ENCODE measurements around the gene PIK3C2G. TPM values are rescaled to one million over a fixed set of nuclear protein-coding genes. Genes with fewer than 3 reads are reported as not detected.

Gene PIK3C2G
- total RNA-seq, 1 experiment from 2014 or later = not detected

GRCh38 chr12:18302809-18303430, 41.6 kb downstream of the PIK3C2G start:
- BruUV-seq (replicated peaks) = no TSS peak
- TF ChIP-seq CTCF (conservative IDR thresholded peaks at IDR 0.05; ENCODE audit: low read depth, low read length) = no peak
- no peak for TF ChIP-seq EZH2 (IDR thresholded peaks at IDR 0.05; ENCODE audit: borderline replicate concordance, low read depth, low read length, poor library complexity, severe bottlenecking)
- Histone ChIP-seq H3K27me3 (replicated peaks; ENCODE audit: insufficient read depth, low read depth, low read length, poor library complexity) (no peaks in the 10 kb centered on the region), H3K36me3 (ENCODE audit: insufficient read depth, low read length, poor library complexity, severe bottlenecking) (no peaks in the 10 kb centered on the region), H3K9me3 (ENCODE audit: low read depth, low read length, poor library complexity, severe bottlenecking) (no peaks in the 10 kb centered on the region), H3K4me1 (ENCODE audit: insufficient read depth, low read length, poor library complexity, severe bottlenecking) (no peaks in the 10 kb centered on the region), H3K27ac (ENCODE audit: low read depth, low read length, poor library complexity, severe bottlenecking) (no peak overlapping the region), H3K4me3 (ENCODE audit: low read depth, low read length, poor library complexity, severe bottlenecking) (no peak overlapping the region)
- intact Hi-C loops (cut with micrococcal nuclease; ENCODE audit: unreplicated experiment) = no loop called here
- POLR2A ChIA-PET (ENCODE audit: low non-redundant PET) = no interaction called here
- CTCF ChIA-PET = interaction anchor here (0.5 kb wide), 1 partner anchor 661 kb away, joined by 8 read pairs; no protein-coding TSS in a partner anchor
- DNase-seq (ENCODE audit: low spot score) = no peak

GRCh38 chr12:18304609-18305008, 43.3 kb downstream of the PIK3C2G start:
- Histone ChIP-seq H3K27ac (ENCODE audit: low read depth, low read length, poor library complexity, severe bottlenecking) (no peak overlapping the region), H3K4me1 (ENCODE audit: insufficient read depth, low read length, poor library complexity, severe bottlenecking) (no peaks in the 10 kb centered on the region), H3K36me3 (ENCODE audit: insufficient read depth, low read length, poor library complexity, severe bottlenecking) (no peaks in the 10 kb centered on the region), H3K9me3 (ENCODE audit: low read depth, low read length, poor library complexity, severe bottlenecking) (no peaks in the 10 kb centered on the region), H3K4me3 (ENCODE audit: low read depth, low read length, poor library complexity, severe bottlenecking) (no peak overlapping the region), H3K27me3 (replicated peaks; ENCODE audit: insufficient read depth, low read depth, low read length, poor library complexity) (no peaks in the 10 kb centered on the region)
- ChIA-PET POLR2A (ENCODE audit: low non-redundant PET) (no interaction called here), CTCF (no interaction called here)
- no TSS peak for BruUV-seq (replicated peaks)
- intact Hi-C loops (cut with micrococcal nuclease; ENCODE audit: unreplicated experiment) = no loop called here
- TF ChIP-seq CTCF (conservative IDR thresholded peaks at IDR 0.05; ENCODE audit: low read depth, low read length) = no peak
- no peak for TF ChIP-seq EZH2 (IDR thresholded peaks at IDR 0.05; ENCODE audit: borderline replicate concordance, low read depth, low read length, poor library complexity, severe bottlenecking)
- no peak for DNase-seq (ENCODE audit: low spot score)

GRCh38 chr12:18306311-18306710, 45.0 kb downstream of the PIK3C2G start:
- BruUV-seq (replicated peaks) = no TSS peak
- no peaks in the 10 kb centered on the region for H3K9me3 ChIP-seq (ENCODE audit: low read depth, low read length, poor library complexity, severe bottlenecking)
- H3K27me3 ChIP-seq (replicated peaks; ENCODE audit: insufficient read depth, low read depth, low read length, poor library complexity) = no peaks in the 10 kb centered on the region
- ChIA-PET CTCF (no interaction called here), POLR2A (ENCODE audit: low non-redundant PET) (no interaction called here)
- no peak overlapping the region for H3K27ac ChIP-seq (ENCODE audit: low read depth, low read length, poor library complexity, severe bottlenecking)
- intact Hi-C loops (cut with micrococcal nuclease; ENCODE audit: unreplicated experiment) = no loop called here
- no peaks in the 10 kb centered on the region for H3K4me1 ChIP-seq (ENCODE audit: insufficient read depth, low read length, poor library complexity, severe bottlenecking)
- H3K36me3 ChIP-seq (ENCODE audit: insufficient read depth, low read length, poor library complexity, severe bottlenecking) = no peaks in the 10 kb centered on the region
- no peak overlapping the region for H3K4me3 ChIP-seq (ENCODE audit: low read depth, low read length, poor library complexity, severe bottlenecking)
- TF ChIP-seq CTCF (conservative IDR thresholded peaks at IDR 0.05; ENCODE audit: low read depth, low read length) = no peak
- TF ChIP-seq EZH2 (IDR thresholded peaks at IDR 0.05; ENCODE audit: borderline replicate concordance, low read depth, low read length, poor library complexity, severe bottlenecking) = no peak
- DNase-seq (ENCODE audit: low spot score) = no peak

Measured in A673 (cell line).